ENCODE measurements around the gene GCC1.

GCC1 gene

DNA sequence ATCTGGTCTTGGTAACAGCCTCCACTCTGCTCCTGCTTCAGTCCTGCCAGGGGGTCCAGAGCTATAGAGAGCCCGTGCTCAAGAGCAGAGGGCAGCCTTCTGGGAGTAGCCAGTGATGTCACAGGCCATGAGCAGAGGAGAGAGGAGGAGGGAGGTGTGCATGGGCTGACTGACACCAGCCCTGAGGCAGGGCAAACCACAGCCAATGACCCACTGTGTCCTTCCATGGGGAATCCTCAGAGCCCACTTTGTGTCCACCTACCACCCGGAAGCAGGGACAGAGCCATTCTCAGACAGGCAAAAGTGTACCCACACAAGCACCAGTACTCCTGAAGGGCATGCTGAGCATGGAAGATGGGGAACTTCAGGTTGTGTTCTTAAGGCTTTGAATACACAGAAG lies 32.6 kb upstream of the GCC1 start, which contains the start of gene PAX4:
TSS of gene PAX4 (minus strand) at position 101 of the 400 bp plus-strand sequence. CDS start 2,214 bp downstream, outside the sequence.
- no peak for TF ChIP-seq TAF1 (IDR thresholded peaks at IDR 0.05; ENCODE audit: borderline replicate concordance, insufficient read depth, low read length)
- TF ChIP-seq SIN3A (IDR thresholded peaks at IDR 0.05; ENCODE audit: borderline replicate concordance, insufficient read depth, low read length) = no peak
- TF ChIP-seq, protein P1, sequence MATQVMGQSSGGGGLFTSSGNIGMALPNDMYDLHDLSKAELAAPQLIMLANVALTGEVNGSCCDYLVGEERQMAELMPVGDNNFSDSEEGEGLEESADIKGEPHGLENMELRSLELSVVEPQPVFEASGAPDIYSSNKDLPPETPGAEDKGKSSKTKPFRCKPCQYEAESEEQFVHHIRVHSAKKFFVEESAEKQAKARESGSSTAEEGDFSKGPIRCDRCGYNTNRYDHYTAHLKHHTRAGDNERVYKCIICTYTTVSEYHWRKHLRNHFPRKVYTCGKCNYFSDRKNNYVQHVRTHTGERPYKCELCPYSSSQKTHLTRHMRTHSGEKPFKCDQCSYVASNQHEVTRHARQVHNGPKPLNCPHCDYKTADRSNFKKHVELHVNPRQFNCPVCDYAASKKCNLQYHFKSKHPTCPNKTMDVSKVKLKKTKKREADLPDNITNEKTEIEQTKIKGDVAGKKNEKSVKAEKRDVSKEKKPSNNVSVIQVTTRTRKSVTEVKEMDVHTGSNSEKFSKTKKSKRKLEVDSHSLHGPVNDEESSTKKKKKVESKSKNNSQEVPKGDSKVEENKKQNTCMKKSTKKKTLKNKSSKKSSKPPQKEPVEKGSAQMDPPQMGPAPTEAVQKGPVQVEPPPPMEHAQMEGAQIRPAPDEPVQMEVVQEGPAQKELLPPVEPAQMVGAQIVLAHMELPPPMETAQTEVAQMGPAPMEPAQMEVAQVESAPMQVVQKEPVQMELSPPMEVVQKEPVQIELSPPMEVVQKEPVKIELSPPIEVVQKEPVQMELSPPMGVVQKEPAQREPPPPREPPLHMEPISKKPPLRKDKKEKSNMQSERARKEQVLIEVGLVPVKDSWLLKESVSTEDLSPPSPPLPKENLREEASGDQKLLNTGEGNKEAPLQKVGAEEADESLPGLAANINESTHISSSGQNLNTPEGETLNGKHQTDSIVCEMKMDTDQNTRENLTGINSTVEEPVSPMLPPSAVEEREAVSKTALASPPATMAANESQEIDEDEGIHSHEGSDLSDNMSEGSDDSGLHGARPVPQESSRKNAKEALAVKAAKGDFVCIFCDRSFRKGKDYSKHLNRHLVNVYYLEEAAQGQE (IDR thresholded peaks at IDR 0.05; ENCODE audit: insufficient read depth in 1 of 2, low read depth in 2 of 2, low read length in 2 of 2) = no peak
- TF ChIP-seq POLR2AphosphoS5 (IDR thresholded peaks at IDR 0.05; ENCODE audit: low read depth, low read length) = no peak
- no peak for TF ChIP-seq FOXP2 (optimal IDR thresholded peaks at IDR 0.05; ENCODE audit: borderline replicate concordance, extremely low read depth, extremely low read length, insufficient read depth)

- no peak for TF ChIP-seq TAF1 (IDR thresholded peaks at IDR 0.05; ENCODE audit: borderline replicate concordance, insufficient read depth, low read length)
- TF ChIP-seq FOXP2 (optimal IDR thresholded peaks at IDR 0.05; ENCODE audit: borderline replicate concordance, extremely low read depth, extremely low read length, insufficient read depth) = no peak
- TF ChIP-seq, protein P1 (IDR thresholded peaks at IDR 0.05; ENCODE audit: insufficient read depth in 1 of 2, low read depth in 2 of 2, low read length in 2 of 2) = no peak
- TF ChIP-seq POLR2AphosphoS5 (IDR thresholded peaks at IDR 0.05; ENCODE audit: low read depth, low read length) = no peak
- TF ChIP-seq SIN3A (IDR thresholded peaks at IDR 0.05; ENCODE audit: borderline replicate concordance, insufficient read depth, low read length) = no peak
Observed at GRCh38 chr7:127616724-127617123, 31.3 kb upstream of the GCC1 start.

- TF ChIP-seq POLR2AphosphoS5 (IDR thresholded peaks at IDR 0.05; ENCODE audit: low read depth, low read length) (no peak), SIN3A (IDR thresholded peaks at IDR 0.05; ENCODE audit: borderline replicate concordance, insufficient read depth, low read length) (no peak), FOXP2 (optimal IDR thresholded peaks at IDR 0.05; ENCODE audit: borderline replicate concordance, extremely low read depth, extremely low read length, insufficient read depth) (no peak), TAF1 (IDR thresholded peaks at IDR 0.05; ENCODE audit: borderline replicate concordance, insufficient read depth, low read length) (no peak)
- TF ChIP-seq, protein P1 (IDR thresholded peaks at IDR 0.05; ENCODE audit: insufficient read depth in 1 of 2, low read depth in 2 of 2, low read length in 2 of 2) = no peak
Observed at GRCh38 chr7:127612263-127612662, 26.9 kb upstream of the GCC1 start.

GRCh38 chr7:127609297-127609696 lies 23.9 kb upstream of the GCC1 start:
- TF ChIP-seq FOXP2 (optimal IDR thresholded peaks at IDR 0.05; ENCODE audit: borderline replicate concordance, extremely low read depth, extremely low read length, insufficient read depth) = no peak
- no peak for TF ChIP-seq TAF1 (IDR thresholded peaks at IDR 0.05; ENCODE audit: borderline replicate concordance, insufficient read depth, low read length)
- no peak for TF ChIP-seq SIN3A (IDR thresholded peaks at IDR 0.05; ENCODE audit: borderline replicate concordance, insufficient read depth, low read length)
- TF ChIP-seq POLR2AphosphoS5 (IDR thresholded peaks at IDR 0.05; ENCODE audit: low read depth, low read length) = no peak
- TF ChIP-seq, protein P1 (IDR thresholded peaks at IDR 0.05; ENCODE audit: insufficient read depth in 1 of 2, low read depth in 2 of 2, low read length in 2 of 2) = no peak

DNA sequence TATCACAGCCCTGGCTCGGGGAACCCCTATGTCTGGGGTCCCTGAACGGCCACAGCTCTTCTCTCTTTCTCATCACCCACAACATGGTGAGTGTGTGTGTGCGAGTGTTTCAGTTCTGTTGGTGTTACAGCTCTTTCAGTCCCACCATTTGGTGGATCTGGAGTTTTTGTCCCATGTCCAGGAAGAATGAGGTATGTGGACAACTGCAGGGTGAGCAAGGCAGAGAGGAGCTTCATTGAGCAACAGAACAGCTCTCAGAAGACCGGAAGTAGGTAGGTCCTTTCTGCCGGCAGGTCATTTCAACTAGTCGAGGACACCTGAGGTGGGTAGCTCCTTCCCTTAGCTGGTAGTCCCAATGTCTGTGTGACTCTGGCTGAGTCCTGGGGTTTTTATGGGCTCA lies 23.1 kb upstream of the GCC1 start:
- TF ChIP-seq SIN3A (IDR thresholded peaks at IDR 0.05; ENCODE audit: borderline replicate concordance, insufficient read depth, low read length) (no peak), POLR2AphosphoS5 (IDR thresholded peaks at IDR 0.05; ENCODE audit: low read depth, low read length) (no peak), TAF1 (IDR thresholded peaks at IDR 0.05; ENCODE audit: borderline replicate concordance, insufficient read depth, low read length) (no peak), FOXP2 (optimal IDR thresholded peaks at IDR 0.05; ENCODE audit: borderline replicate concordance, extremely low read depth, extremely low read length, insufficient read depth) (no peak)
- TF ChIP-seq, protein P1 (IDR thresholded peaks at IDR 0.05; ENCODE audit: insufficient read depth in 1 of 2, low read depth in 2 of 2, low read length in 2 of 2) = no peak

Data from PFSK-1 (cell line).